Keratinocyte (primary cell): ENCODE data around the gene GHITM. TPM values are rescaled to one million over a fixed set of nuclear protein-coding genes. Genes with fewer than 3 reads are reported as not detected.
"Not testable (repeated sequence)": the region's sequence is repeated elsewhere in the genome, so short reads cannot be mapped to it uniquely, and the experiment has no call there.

Experiments used
- DNase-seq: peaks from one replicate; pipeline ENCODE4 v3.0.0-alpha.2; 2011; ENCODE audit warnings: low read depth, missing footprints, low spot score
- FAIRE-seq: peaks from 2 replicates; lab custom pipeline; 2011; peaks lifted over from hg19 to GRCh38; lab: Jason Lieb, UNC
- H2AFZ ChIP-seq: 2 replicates; pipeline ENCODE4 v1.6.0; 2012; ENCODE audit warnings: low read length, control low read depth, inconsistent platforms; ENCODE audit not compliant: control insufficient read depth
- H3K27ac ChIP-seq: 2 replicates; pipeline ENCODE4 v1.5.1; 2011; ENCODE audit warnings: low read length; ENCODE audit not compliant: control insufficient read depth, insufficient read depth
- H3K27me3 ChIP-seq: 3 replicates; pipeline ENCODE4 v1.6.0; 2011; ENCODE audit warnings: low read length; ENCODE audit not compliant: control insufficient read depth, insufficient read depth; ENCODE audit errors: extremely low read depth
- H3K36me3 ChIP-seq, 2 experiments: 2 replicates in 1 of 2; 3 replicates in 1 of 2; pipeline ENCODE4 v1.5.1; 2011; ENCODE audit warnings: low read length in 2 of 2, mild to moderate bottlenecking in 1 of 2; ENCODE audit not compliant: control insufficient read depth in 2 of 2, insufficient read depth in 2 of 2; ENCODE audit errors: extremely low read depth in 1 of 2
- H3K4me1 ChIP-seq: 3 replicates; pipeline ENCODE4 v1.5.1; 2011; ENCODE audit warnings: low read length; ENCODE audit not compliant: control insufficient read depth, insufficient read depth; ENCODE audit errors: extremely low read depth
- H3K4me2 ChIP-seq: 3 replicates; pipeline ENCODE4 v1.6.0; 2011; ENCODE audit warnings: low read depth, low read length; ENCODE audit not compliant: control insufficient read depth, insufficient read depth; ENCODE audit errors: extremely low read depth
- H3K4me3 ChIP-seq, 3 experiments: fragments of 200-600 bp in 1 of 3; sonication (generic) in 1 of 3; 2 replicates in 2 of 3; 3 replicates in 1 of 3; pipeline ENCODE4 v1.5.1; 2011 to 2016; ENCODE audit warnings: low read length in 3 of 3, mild to moderate bottlenecking in 3 of 3, control low read depth in 2 of 3, inconsistent platforms in 1 of 3, low read depth in 1 of 3, mixed read lengths in 1 of 3, mixed run types in 1 of 3, moderate library complexity in 1 of 3; ENCODE audit not compliant: control insufficient read depth in 2 of 3, insufficient read depth in 2 of 3; ENCODE audit errors: extremely low read depth in 1 of 3
- H3K79me2 ChIP-seq: 2 replicates; pipeline ENCODE4 v1.6.0; 2012; ENCODE audit warnings: low read length; ENCODE audit not compliant: control insufficient read depth, insufficient read depth
- H3K9ac ChIP-seq: 3 replicates; pipeline ENCODE4 v1.6.0; 2011; ENCODE audit warnings: low read length; ENCODE audit not compliant: control insufficient read depth, insufficient read depth; ENCODE audit errors: extremely low read depth
- H3K9me1 ChIP-seq: 3 replicates; pipeline ENCODE4 v1.6.0; 2011; ENCODE audit warnings: low read length; ENCODE audit not compliant: control insufficient read depth, insufficient read depth; ENCODE audit errors: extremely low read depth
- H3K9me3 ChIP-seq: 2 replicates; pipeline ENCODE4 v1.5.1; 2012; ENCODE audit warnings: low read depth, low read length; ENCODE audit not compliant: control insufficient read depth
- H4K20me1 ChIP-seq: 3 replicates; pipeline ENCODE4 v1.6.0; 2011; ENCODE audit warnings: low read length; ENCODE audit not compliant: control insufficient read depth, insufficient read depth; ENCODE audit errors: extremely low read depth
- EZH2 ChIP-seq: IDR thresholded peaks from one replicate; pipeline ENCODE4 v1.6.1; 2012; ENCODE audit warnings: inconsistent platforms, mild to moderate bottlenecking, low read length, moderate library complexity
- dilution Hi-C: fragments of 300-500 bp; cut with MboI; formaldehyde crosslinking; loops from one replicate; pipeline ENCODE4 v1.7.0; 2020; ENCODE audit warnings: low sequenced_read_pairs; ENCODE audit not compliant: extremely low pct_ligation_motif_present
- polyA plus RNA-seq, 5 experiments: library from polyadenylated mRNA; depleted of rRNA in 3 of 5; stranded (reverse) in 3 of 5; stranded (forward) in 1 of 5; unstranded in 1 of 5; fragments of >200 nt; gene quantifications; 1 replicate in 1 of 5; 2 replicates in 3 of 5; 3 replicates in 1 of 5; pipeline versions ENCODE4 v1.2.1 to v1.2.3, GENCODE V29; 2011 to 2012; ENCODE audit warnings: missing spikeins in 2 of 5, low read depth in 1 of 5, low replicate concordance in 1 of 5
- TF ChIP-seq, protein P1 (sequence below), 3 experiments: IDR thresholded peaks in 1 of 3; conservative IDR thresholded peaks in 1 of 3; optimal IDR thresholded peaks in 1 of 3; 2 replicates in 2 of 3; 3 replicates in 1 of 3; pipeline versions ENCODE3 to v1.5.1; 2011; ENCODE audit warnings: low read length in 3 of 3, mild to moderate bottlenecking in 3 of 3, moderate library complexity in 2 of 3, control low read depth in 1 of 3, inconsistent platforms in 1 of 3; ENCODE audit not compliant: insufficient read depth in 2 of 3; ENCODE audit errors: extremely low read depth in 1 of 3

The GHITM gene
- polyA plus RNA-seq, 1 donor (not counting 4 experiments of a cell fraction or from before 2014, with no cell fraction given), result 214 TPM

DNA sequence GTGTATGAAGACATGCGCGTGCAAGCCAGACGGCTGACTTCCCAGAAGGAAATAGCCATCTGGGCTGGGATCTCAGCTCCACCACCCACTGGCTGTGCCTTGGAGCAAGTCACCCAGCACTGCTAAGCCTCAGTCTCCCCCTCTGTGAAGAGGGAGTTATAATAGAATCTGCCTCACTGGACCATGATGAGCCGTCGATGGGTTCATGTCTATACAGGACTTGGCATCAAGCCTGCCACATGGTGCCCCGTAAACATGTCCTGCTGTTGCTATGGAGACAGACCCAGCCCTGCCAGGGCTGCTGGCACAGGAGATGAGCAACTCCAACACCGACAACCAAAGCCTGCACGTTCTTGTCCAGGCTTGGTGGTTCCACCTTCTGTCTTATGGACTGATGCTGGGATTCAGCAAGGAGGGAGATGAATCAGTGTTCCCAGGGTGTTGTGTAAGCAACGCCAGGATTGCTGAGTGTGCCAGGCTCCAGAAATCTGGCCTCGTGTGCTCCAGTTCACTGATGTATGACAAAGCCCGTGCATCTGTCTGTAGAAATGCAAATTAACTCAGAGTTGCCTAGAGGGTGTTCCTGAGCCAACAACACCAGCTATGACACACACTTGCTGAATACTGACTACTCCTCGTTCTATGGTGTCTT is 39.9 kb downstream of the GHITM start:
- peak; percentile 100 for DNase-seq
- H3K27me3 ChIP-seq, result no peaks in the 10 kb centered on the region
- dilution Hi-C loops, result no loop called here
- no peaks in the 10 kb centered on the region for H4K20me1 ChIP-seq
- H3K9me3 ChIP-seq, result no peaks in the 10 kb centered on the region
- H3K9ac ChIP-seq, result peak overlapping the region; percentile 50
- FAIRE-seq, result peak; percentile 99
- no peaks in the 10 kb centered on the region for H3K79me2 ChIP-seq
- peak overlapping the region; percentile 11 for H2AFZ ChIP-seq
- H3K4me3 ChIP-seq, result no peak overlapping the region
- H3K36me3 ChIP-seq, result no peaks in the 10 kb centered on the region
- peaks cover 3% of the 10 kb centered on the region for H3K9me1 ChIP-seq
- peak overlapping the region; percentile 66 for H3K4me2 ChIP-seq
- H3K4me1 ChIP-seq, result peaks cover 23% of the 10 kb centered on the region
- H3K27ac ChIP-seq, result peak overlapping the region; percentile 93
- TF ChIP-seq EZH2, result no peak
- TF ChIP-seq, protein P1, sequence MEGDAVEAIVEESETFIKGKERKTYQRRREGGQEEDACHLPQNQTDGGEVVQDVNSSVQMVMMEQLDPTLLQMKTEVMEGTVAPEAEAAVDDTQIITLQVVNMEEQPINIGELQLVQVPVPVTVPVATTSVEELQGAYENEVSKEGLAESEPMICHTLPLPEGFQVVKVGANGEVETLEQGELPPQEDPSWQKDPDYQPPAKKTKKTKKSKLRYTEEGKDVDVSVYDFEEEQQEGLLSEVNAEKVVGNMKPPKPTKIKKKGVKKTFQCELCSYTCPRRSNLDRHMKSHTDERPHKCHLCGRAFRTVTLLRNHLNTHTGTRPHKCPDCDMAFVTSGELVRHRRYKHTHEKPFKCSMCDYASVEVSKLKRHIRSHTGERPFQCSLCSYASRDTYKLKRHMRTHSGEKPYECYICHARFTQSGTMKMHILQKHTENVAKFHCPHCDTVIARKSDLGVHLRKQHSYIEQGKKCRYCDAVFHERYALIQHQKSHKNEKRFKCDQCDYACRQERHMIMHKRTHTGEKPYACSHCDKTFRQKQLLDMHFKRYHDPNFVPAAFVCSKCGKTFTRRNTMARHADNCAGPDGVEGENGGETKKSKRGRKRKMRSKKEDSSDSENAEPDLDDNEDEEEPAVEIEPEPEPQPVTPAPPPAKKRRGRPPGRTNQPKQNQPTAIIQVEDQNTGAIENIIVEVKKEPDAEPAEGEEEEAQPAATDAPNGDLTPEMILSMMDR (optimal IDR thresholded peaks at IDR 0.05 in 1 of 3, IDR thresholded peaks at IDR 0.05 in 1 of 3, conservative IDR thresholded peaks at IDR 0.05 in 1 of 3; ENCODE audit: extremely low read depth in 1 of 3, insufficient read depth in 2 of 3, low read length in 3 of 3), result no peak

GRCh38 chr10:84180386-84180785 is 41.1 kb downstream of the GHITM start:
- dilution Hi-C loops, H3K27ac ChIP-seq: not testable (repeated sequence)
- H3K4me1 ChIP-seq, result peaks cover 23% of the 10 kb centered on the region

DNA sequence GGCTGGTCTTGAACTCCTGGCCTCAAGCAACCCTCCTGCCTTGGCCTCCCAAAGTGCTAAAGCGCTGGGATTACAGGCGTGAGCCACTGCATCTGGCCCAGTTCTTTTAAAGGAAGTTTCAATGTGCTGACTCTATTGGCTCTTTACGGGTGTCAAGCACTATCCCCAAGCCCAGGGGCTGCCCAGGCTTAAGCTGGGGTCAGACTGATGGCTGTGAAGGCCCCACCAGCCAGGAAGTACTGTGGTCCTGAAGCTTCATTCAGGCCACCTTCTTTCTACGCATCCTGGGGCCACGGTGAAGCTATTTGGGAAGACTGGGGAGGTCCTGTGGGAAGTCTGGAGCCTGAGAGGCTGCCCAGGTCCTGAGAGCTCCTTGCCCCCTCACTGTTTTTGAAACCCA is 42.3 kb downstream of the GHITM start:
- TF ChIP-seq, protein P1 (optimal IDR thresholded peaks at IDR 0.05 in 1 of 3, IDR thresholded peaks at IDR 0.05 in 1 of 3, conservative IDR thresholded peaks at IDR 0.05 in 1 of 3; ENCODE audit: extremely low read depth in 1 of 3, insufficient read depth in 2 of 3, low read length in 3 of 3), result no peak
- no peak for TF ChIP-seq EZH2
- Histone ChIP-seq H3K9me1 (peaks cover 3% of the 10 kb centered on the region), H3K9ac (no peak overlapping the region), H3K4me1 (peaks cover 23% of the 10 kb centered on the region), H3K36me3 (no peaks in the 10 kb centered on the region), H3K9me3 (no peaks in the 10 kb centered on the region), H3K27me3 (no peaks in the 10 kb centered on the region), H3K4me3 (no peak overlapping the region), H3K79me2 (no peaks in the 10 kb centered on the region), H4K20me1 (no peaks in the 10 kb centered on the region), H3K27ac (no peak overlapping the region), H2AFZ (no peak overlapping the region), H3K4me2 (no peak overlapping the region)
- DNase-seq, result no peak
- no peak for FAIRE-seq
- dilution Hi-C loops, result no loop called here

More at GRCh38 chr10:84180386-84180785, 41.1 kb downstream of the GHITM start:
- not testable (repeated sequence) for FAIRE-seq, H3K27me3 ChIP-seq, H3K79me2 ChIP-seq, H3K36me3 ChIP-seq, H3K9me3 ChIP-seq, H4K20me1 ChIP-seq, H2AFZ ChIP-seq, H3K4me2 ChIP-seq, H3K9me1 ChIP-seq, DNase-seq, H3K9ac ChIP-seq, H3K4me3 ChIP-seq
